Loucy (cell line): Measurements from ENCODE around the gene RPS29.

Experiments used
- H2AFZ ChIP-seq: fragments of 200-600 bp; sonication (generic); 2 replicates; pipeline ENCODE4 v1.6.0; 2016; ENCODE audit warnings: antibody characterized with exemption, mild to moderate bottlenecking, low read length, moderate library complexity
- H3F3A ChIP-seq: fragments of 200-600 bp; 2 replicates; pipeline ENCODE4 v1.6.0; 2016; ENCODE audit warnings: antibody characterized with exemption, low read depth, mild to moderate bottlenecking
- H3K27me3 ChIP-seq: fragments of 200-600 bp; sonication (generic); 2 replicates; pipeline ENCODE4 v1.6.1; 2014; ENCODE audit warnings: low read length, mild to moderate bottlenecking; ENCODE audit not compliant: insufficient read depth, poor library complexity, severe bottlenecking
- H3K36me3 ChIP-seq: fragments of 200-600 bp; sonication (generic); 2 replicates; pipeline ENCODE4 v1.6.1; 2016; ENCODE audit warnings: low read length; ENCODE audit not compliant: insufficient read depth
- H3K4me1 ChIP-seq: fragments of 200-600 bp; sonication (generic); 2 replicates; pipeline ENCODE4 v1.5.1; 2014; ENCODE audit warnings: low read length, mild to moderate bottlenecking; ENCODE audit not compliant: insufficient read depth, poor library complexity, severe bottlenecking
- H3K4me2 ChIP-seq: fragments of 200-600 bp; sonication (generic); 2 replicates; pipeline ENCODE4 v1.6.0; 2014; ENCODE audit warnings: antibody characterized with exemption, low read length, low read depth, mild to moderate bottlenecking; ENCODE audit not compliant: poor library complexity, severe bottlenecking
- H3K4me3 ChIP-seq: fragments of 200-600 bp; sonication (generic); 2 replicates; pipeline ENCODE4 v1.5.1; 2014; ENCODE audit warnings: low read length, mild to moderate bottlenecking, mixed read lengths; ENCODE audit not compliant: poor library complexity, severe bottlenecking
- H3K79me2 ChIP-seq: fragments of 200-600 bp; sonication (generic); 2 replicates; pipeline ENCODE4 v1.6.1; 2014; ENCODE audit warnings: low read length; ENCODE audit not compliant: insufficient read depth
- H3K9ac ChIP-seq: fragments of 200-600 bp; sonication (generic); 2 replicates; pipeline ENCODE4 v1.6.0; 2014; ENCODE audit warnings: mild to moderate bottlenecking, low read depth, low read length, moderate library complexity; ENCODE audit not compliant: poor library complexity, severe bottlenecking
- H3K9me2 ChIP-seq: fragments of 200-600 bp; sonication (generic); replicated peaks from 2 replicates; pipeline ENCODE4 v1.6.1; 2016; ENCODE audit warnings: low read depth, low read length, mixed read lengths
- H3K9me3 ChIP-seq: fragments of 200-600 bp; sonication (generic); 2 replicates; pipeline ENCODE4 v1.6.1; 2014; ENCODE audit warnings: mild to moderate bottlenecking, antibody characterized with exemption, low read length, low read depth; ENCODE audit not compliant: insufficient read depth
- H4K20me1 ChIP-seq: fragments of 200-600 bp; sonication (generic); 2 replicates; pipeline ENCODE4 v1.6.0; 2014; ENCODE audit warnings: antibody characterized with exemption, low read length, mild to moderate bottlenecking; ENCODE audit not compliant: insufficient read depth, poor library complexity, severe bottlenecking
- EZH2phosphoT487 ChIP-seq: fragments of 200-600 bp; IDR thresholded peaks from 2 replicates; pipeline ENCODE4 v1.6.1; 2018; ENCODE audit warnings: antibody characterized with exemption, mild to moderate bottlenecking, moderate library complexity, borderline replicate concordance
- TF ChIP-seq, protein P1 (sequence below): fragments of 200-600 bp; sonication (generic); conservative IDR thresholded peaks from 2 replicates; pipeline ENCODE4 v1.5.1; 2014; ENCODE audit warnings: mild to moderate bottlenecking, antibody characterized with exemption, low read length

RPS29 gene

DNA sequence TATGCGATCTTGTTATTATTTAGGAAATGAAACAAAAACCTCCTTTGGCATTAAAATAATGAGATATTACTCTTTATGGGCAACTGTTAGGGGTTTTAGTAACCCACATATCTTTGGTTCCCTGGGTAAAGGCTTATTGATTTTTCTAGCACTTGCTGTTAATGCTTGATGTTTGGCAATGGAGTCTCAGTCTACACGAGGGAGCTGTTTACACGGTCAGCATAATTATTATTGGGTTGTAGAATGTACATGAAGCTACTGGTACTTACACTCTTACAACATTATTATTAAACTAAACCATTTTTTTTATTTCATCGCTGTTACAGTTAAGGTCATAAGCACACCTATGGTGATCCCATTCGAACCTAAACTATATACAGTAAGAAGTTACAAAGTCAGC lies 12.1 kb downstream of the RPS29 start:
- Histone ChIP-seq H3K9me2 (no peaks in the 10 kb centered on the region), H3K27me3 (no peaks in the 10 kb centered on the region), H3K9me3 (peaks cover 2% of the 10 kb centered on the region; the same call in 1 of the 2 replicates), H3K9ac (no peak overlapping the region), H3F3A (no peaks in the 10 kb centered on the region), H3K36me3 (peaks cover 50% of the 10 kb centered on the region), H3K4me3 (no peak overlapping the region), H3K79me2 (peaks cover 18% of the 10 kb centered on the region), H3K4me2 (no peak overlapping the region), H3K4me1 (peaks cover 5% of the 10 kb centered on the region), H2AFZ (no peak overlapping the region), H4K20me1 (peaks cover 22% of the 10 kb centered on the region)
- TF ChIP-seq, protein P1, sequence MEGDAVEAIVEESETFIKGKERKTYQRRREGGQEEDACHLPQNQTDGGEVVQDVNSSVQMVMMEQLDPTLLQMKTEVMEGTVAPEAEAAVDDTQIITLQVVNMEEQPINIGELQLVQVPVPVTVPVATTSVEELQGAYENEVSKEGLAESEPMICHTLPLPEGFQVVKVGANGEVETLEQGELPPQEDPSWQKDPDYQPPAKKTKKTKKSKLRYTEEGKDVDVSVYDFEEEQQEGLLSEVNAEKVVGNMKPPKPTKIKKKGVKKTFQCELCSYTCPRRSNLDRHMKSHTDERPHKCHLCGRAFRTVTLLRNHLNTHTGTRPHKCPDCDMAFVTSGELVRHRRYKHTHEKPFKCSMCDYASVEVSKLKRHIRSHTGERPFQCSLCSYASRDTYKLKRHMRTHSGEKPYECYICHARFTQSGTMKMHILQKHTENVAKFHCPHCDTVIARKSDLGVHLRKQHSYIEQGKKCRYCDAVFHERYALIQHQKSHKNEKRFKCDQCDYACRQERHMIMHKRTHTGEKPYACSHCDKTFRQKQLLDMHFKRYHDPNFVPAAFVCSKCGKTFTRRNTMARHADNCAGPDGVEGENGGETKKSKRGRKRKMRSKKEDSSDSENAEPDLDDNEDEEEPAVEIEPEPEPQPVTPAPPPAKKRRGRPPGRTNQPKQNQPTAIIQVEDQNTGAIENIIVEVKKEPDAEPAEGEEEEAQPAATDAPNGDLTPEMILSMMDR: no peak
- no peak for TF ChIP-seq EZH2phosphoT487

DNA sequence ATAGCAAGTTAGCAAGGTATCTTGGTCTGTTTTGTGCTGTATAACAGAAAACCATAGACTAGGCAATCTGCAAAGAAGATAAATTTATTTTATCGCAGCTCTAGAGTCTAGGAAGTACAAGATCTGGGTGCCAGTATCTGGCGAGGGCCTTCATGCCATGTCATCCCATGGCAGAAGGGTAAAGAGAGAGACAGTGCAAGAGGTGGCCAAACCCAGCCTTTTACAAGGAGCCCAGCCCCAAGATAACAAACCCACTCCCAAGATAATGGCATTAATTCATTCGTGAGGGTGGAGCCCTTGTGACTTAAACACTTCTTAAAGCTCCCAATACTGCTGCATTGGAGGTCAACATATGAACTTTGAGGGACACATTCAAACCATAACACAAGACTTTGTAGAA lies 16.9 kb downstream of the RPS29 start:
- Histone ChIP-seq H3F3A (no peaks in the 10 kb centered on the region), H3K4me3 (no peak overlapping the region), H4K20me1 (no peaks in the 10 kb centered on the region), H3K27me3 (no peaks in the 10 kb centered on the region), H3K4me2 (no peak overlapping the region), H3K4me1 (no peaks in the 10 kb centered on the region), H2AFZ (no peak overlapping the region), H3K79me2 (no peaks in the 10 kb centered on the region), H3K9me3 (peaks cover 2% of the 10 kb centered on the region; the same call in 1 of the 2 replicates), H3K9me2 (no peaks in the 10 kb centered on the region), H3K9ac (no peak overlapping the region), H3K36me3 (peaks cover 12% of the 10 kb centered on the region; the same call in 1 of the 2 replicates)
- TF ChIP-seq EZH2phosphoT487: no peak
- TF ChIP-seq, protein P1: no peak

DNA sequence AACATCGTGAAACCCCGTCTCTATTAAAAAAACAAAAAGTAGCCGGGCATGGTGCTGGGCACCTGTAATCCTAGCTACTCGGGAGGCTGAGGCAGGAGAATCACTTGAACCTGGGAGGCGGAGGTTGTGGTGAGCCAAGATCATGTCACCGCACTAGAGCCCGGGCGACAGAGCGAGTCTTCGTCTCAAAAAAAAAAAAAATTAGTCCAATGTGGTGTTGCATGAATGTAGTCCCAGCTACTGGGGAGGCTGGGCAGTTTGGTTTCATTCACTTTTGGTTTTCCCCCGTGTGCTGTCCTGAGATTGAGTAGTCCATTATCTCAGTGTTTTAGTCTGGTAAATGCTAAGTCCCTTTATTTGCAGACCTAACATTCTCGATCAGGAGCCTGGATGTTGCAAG lies 19.5 kb downstream of the RPS29 start:
- no peaks in the 10 kb centered on the region for H3F3A ChIP-seq
- no peak overlapping the region for H2AFZ ChIP-seq
- H4K20me1 ChIP-seq: no peaks in the 10 kb centered on the region
- no peaks in the 10 kb centered on the region for H3K79me2 ChIP-seq
- H3K9ac ChIP-seq: no peak overlapping the region
- H3K9me2 ChIP-seq: no peaks in the 10 kb centered on the region
- no peak overlapping the region for H3K4me2 ChIP-seq
- no peak for TF ChIP-seq EZH2phosphoT487
- TF ChIP-seq, protein P1: no peak
- H3K4me1 ChIP-seq: no peaks in the 10 kb centered on the region
- peaks cover 5% of the 10 kb centered on the region; the same call in 1 of the 2 replicates for H3K36me3 ChIP-seq
- no peaks in the 10 kb centered on the region for H3K9me3 ChIP-seq
- no peaks in the 10 kb centered on the region for H3K27me3 ChIP-seq
- no peak overlapping the region for H3K4me3 ChIP-seq
